ENCODE measurements around the gene CAMK2N2.

The CAMK2N2 gene

GRCh38 chr3:184239708-184240107 is 21.6 kb downstream of the CAMK2N2 start:
- DNase-seq, result no peak

- no peak for DNase-seq
Measured at GRCh38 chr3:184239221-184239620, 22.1 kb downstream of the CAMK2N2 start.

- no peak for DNase-seq
Measured at GRCh38 chr3:184238246-184238818, 23.0 kb downstream of the CAMK2N2 start.

- DNase-seq, result no peak
Measured at GRCh38 chr3:184237807-184238206, 23.5 kb downstream of the CAMK2N2 start.

- no peak for DNase-seq
Measured at GRCh38 chr3:184237211-184237610, 24.1 kb downstream of the CAMK2N2 start.

GRCh38 chr3:184236636-184237035 is 24.7 kb downstream of the CAMK2N2 start:
- DNase-seq, result no peak

- DNase-seq, result no peak
Measured at GRCh38 chr3:184236033-184236410, 25.3 kb downstream of the CAMK2N2 start.

- DNase-seq, result no peak
Measured at GRCh38 chr3:184235381-184236032, 25.8 kb downstream of the CAMK2N2 start.

- DNase-seq, result no peak
Measured at GRCh38 chr3:184234671-184235380, 26.5 kb downstream of the CAMK2N2 start.

GRCh38 chr3:184234224-184234623 is 27.1 kb downstream of the CAMK2N2 start:
- no peak for DNase-seq

- no peak for DNase-seq
Measured at GRCh38 chr3:184233127-184233843, 28.1 kb downstream of the CAMK2N2 start.

- no peak for DNase-seq
Measured at GRCh38 chr3:184231671-184232070, 29.7 kb downstream of the CAMK2N2 start.

GRCh38 chr3:184230603-184231528 is 30.5 kb downstream of the CAMK2N2 start:
- DNase-seq, result peak; percentile 68

- DNase-seq, result no peak
Measured at GRCh38 chr3:184230081-184230602, 31.2 kb downstream of the CAMK2N2 start.

- DNase-seq, result peak; percentile 78
Measured at GRCh38 chr3:184229394-184230080, 31.8 kb downstream of the CAMK2N2 start, which contains the start of gene VWA5B2. VWA5B2 (plus strand) TSS chr3:184229585; CDS start chr3:184230529, 944 bp downstream.

GRCh38 chr3:184228376-184229137 is 32.8 kb downstream of the CAMK2N2 start:
- no peak for DNase-seq

GRCh38 chr3:184227481-184227935 is 33.8 kb downstream of the CAMK2N2 start:
- DNase-seq, result no peak

GRCh38 chr3:184223946-184224345 is 37.4 kb downstream of the CAMK2N2 start:
- DNase-seq, result no peak

GRCh38 chr3:184222521-184222920 is 38.8 kb downstream of the CAMK2N2 start:
- DNase-seq, result no peak

GRCh38 chr3:184218814-184219213 is 42.5 kb downstream of the CAMK2N2 start:
- DNase-seq, result no peak

- DNase-seq, result no peak
Measured at GRCh38 chr3:184211718-184212117, 49.6 kb downstream of the CAMK2N2 start.

Data from NCI-H510A (cell line).